HG02938 (cell line): ENCODE measurements around the gene NUP160.
"Not testable (repeated sequence)": the region's sequence is repeated elsewhere in the genome, so short reads cannot be mapped to it uniquely, and the experiment has no call there.

Experiments
- ATAC-seq: cut with Tn5 transposase; IDR thresholded peaks from one replicate; pipeline ENCODE4 v1.9.1; 2021; ENCODE audit warnings: mild to moderate bottlenecking, moderate library complexity; ENCODE audit not compliant: unreplicated experiment

NUP160 gene

GRCh38 chr11:47863189-47863897, 15.2 kb upstream of the NUP160 start:
- peak; percentile 64 for ATAC-seq

DNA sequence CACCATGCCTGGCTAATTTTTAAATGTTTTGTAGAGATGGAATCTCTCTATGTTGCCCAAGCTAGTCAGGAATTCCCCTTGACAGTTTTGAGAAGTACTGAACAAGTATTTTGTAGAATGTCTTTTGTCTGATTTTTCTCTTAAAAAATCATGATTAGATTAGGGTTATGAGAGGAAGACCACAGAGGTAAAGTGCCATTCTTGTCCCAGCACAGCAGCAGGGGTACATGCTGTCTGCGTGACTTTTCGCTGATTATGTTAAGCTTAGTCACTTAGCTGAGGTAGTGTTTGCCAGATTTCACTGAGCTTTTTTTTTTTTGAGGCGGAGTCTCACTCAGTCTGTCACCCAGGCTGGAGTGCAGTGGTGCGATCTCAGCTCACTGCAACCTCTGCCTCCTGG, 13.6 kb upstream of the NUP160 start:
- no peak for ATAC-seq

GRCh38 chr11:47860536-47860935, 12.4 kb upstream of the NUP160 start:
- no peak for ATAC-seq

DNA sequence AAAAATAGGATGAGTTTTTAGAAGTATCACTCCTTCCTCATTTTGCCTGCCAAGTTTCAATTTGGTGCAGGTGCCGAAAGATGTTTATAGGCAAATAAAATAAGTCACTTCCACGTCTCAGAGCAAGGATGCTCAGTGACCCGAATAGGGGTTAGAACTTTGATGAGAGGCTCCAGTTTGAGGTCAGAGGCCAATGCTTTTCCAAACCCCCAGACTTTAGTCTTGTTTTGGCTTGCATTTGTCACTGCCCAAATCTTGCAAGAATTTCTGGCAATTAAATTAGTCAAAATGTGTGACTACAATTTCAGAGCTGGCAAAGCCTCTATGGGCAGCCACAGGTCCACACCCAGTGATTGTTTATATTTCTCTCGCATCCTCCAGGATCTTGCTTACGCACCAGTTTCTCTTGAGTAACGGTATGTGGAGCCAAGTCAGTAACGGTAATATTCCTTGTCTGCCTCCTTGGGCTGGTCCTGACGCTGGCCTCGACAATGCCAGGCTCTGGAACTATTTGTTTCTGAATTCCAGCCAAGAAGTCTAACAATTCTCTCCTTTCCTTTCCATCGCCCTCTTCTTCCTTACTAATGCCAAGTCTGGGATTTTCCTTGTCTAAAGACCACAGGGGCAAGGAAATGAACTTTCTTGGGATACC, 9.9 kb upstream of the NUP160 start:
- no peak for ATAC-seq

- no peak for ATAC-seq
Measured at GRCh38 chr11:47857485-47857884, 9.3 kb upstream of the NUP160 start.

DNA sequence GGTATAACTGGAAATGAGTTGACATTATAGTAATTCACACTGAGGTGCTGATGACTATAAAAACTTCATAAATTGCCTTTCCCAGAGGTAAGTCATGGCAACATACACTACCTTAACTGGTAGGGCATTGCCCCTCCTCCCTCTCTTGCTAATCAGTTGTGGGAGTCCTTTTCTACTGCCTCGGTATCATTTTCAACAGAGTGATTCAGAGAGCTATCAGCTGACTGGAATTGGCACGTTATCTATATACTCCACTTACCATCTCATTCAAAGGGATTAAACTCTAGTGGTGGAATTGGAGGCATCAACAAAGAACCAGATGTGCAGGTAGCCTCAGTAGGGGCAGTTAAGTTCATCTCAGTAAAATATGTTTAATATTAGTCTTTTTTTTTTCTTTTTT, 8.0 kb upstream of the NUP160 start:
- ATAC-seq: no peak

DNA sequence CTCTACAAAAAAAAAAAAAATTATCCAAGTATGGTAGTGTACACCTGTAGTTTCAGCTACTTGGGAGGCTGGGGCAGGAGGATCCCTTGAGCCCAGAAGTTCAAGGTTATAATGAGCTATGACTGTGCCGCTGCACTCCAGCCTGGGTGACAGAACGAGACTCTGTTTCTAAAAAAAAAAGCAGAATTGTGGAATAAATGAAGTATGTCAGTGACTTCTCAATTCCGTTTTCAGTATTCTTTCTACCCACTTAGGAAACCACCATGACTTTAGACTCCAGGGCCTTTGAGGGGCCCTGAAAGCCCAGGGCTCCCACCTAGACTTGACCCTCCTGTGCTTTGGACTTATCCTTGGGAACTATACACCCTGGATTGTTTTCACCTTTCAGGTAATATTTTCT, 6.5 kb upstream of the NUP160 start:
- peak; percentile 59 for ATAC-seq

- ATAC-seq: no peak
Measured at GRCh38 chr11:47852053-47852452, 3.9 kb upstream of the NUP160 start.

DNA sequence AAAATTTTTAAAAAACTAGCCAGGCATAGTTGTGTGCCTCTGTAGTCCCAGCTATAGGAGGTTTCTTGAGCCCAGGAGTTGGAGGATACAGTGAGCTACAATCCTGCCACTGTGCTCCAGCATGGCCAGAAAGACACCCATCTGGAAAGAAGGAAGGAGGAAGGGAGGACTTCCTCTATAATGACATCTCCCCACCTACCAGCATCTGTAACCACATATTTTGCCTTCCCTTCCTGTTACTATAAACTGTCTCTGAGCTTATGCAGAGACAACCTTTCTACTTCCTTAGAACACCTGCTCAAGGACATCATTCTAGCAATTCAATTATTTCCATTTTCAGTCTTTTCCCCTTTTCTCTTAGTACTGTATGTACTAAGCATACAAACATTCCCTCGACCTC, 2.2 kb upstream of the NUP160 start:
- ATAC-seq: no peak

DNA sequence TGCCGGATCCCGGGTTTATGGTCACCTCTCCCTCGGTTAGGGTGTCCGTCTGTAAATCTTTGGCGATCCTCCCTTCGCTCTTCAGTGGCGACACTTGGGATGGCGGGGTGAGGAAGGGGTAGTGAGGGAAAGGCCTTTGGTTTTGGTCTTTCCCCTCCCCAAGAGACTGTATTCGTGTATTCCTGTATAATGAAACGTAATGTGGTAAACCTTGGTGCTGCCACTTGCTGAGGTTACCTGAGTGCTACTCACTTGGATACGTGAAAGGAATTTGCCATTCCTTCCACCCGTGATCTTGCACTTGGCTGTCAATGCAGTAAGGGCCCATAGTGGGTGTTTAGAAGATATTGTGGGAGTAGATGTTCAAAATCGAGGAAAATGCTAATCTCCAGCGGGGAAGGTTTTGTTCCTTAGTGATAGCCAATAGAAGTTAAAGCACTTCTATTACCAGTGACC, 578 bp upstream of the NUP160 start:
- peak; percentile 7 for ATAC-seq

DNA sequence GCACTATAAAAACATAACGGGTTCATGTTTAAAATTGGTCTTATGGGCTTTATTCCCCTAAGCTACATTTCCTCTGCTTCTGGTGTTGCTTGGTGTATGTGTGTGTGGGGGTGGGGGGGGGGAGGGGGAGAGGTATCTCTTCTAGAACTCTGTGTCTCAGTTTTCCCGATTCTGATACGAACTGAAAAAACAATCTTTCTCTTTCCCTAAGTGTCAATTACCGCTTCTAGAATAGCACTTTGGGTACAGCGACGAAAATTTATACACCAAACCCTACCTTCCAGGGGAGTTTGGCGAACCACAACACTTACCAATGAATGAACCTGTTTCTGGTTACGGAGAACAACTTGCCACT, 636 bp downstream of the NUP160 start:
- ATAC-seq: no peak

GRCh38 chr11:47846998-47847397, 1.2 kb downstream of the NUP160 start:
- ATAC-seq: no peak

DNA sequence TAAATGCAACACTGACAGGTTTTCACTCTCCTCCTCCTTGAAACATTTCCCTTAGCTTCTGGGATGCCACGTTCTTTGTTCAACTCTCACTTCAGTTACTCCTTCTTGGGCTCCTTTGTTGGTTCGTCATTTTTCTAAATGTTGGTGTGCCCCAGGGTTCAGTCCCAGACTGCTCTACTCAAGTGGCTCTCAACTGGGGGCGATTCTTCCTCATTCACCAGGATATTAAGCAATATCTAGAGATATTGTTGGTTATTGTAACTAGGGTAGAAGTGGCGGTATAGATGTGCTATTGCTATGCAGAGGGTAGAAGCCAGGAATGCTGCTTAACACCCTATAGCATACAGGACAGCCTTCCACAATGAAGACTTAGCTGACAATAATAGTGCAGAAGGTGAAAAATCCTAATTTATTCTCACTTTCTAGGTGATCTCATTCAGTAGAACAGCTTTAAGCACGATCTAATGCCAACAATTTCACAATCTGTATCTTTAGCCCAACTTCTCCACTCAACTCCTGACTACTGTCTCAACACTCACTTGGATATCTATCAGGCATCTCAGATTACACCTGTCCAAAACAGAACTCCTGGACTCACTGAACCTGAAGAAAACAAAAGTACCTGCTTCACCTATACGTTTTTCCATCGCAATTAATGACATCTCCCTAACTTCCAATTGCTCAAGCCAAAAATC, 4.6 kb downstream of the NUP160 start:
- ATAC-seq: no peak

GRCh38 chr11:47842749-47843148, 5.4 kb downstream of the NUP160 start:
- ATAC-seq: no peak

- no peak for ATAC-seq
Measured at GRCh38 chr11:47837929-47838328, 10.2 kb downstream of the NUP160 start.

DNA sequence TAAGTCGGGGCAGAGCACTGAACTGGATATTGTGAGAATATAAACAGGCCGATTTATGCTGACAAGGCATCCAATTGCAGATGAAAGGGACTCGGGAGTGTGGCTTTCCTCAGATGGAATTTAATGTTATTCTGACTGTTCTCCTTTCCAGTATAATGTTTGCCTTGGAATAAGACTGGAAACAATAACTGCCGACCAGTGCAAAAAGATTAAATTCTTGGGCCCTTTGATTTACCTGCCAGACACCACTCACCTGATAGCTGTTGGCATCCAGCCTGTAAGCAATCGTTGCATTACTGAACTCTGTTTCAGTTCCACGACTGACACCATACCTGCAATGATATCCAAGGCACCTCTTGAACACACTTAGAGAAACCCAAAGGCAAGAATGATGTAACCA, 10.9 kb downstream of the NUP160 start:
- ATAC-seq: no peak

GRCh38 chr11:47830013-47830412, 18.1 kb downstream of the NUP160 start:
- not testable (repeated sequence) for ATAC-seq

DNA sequence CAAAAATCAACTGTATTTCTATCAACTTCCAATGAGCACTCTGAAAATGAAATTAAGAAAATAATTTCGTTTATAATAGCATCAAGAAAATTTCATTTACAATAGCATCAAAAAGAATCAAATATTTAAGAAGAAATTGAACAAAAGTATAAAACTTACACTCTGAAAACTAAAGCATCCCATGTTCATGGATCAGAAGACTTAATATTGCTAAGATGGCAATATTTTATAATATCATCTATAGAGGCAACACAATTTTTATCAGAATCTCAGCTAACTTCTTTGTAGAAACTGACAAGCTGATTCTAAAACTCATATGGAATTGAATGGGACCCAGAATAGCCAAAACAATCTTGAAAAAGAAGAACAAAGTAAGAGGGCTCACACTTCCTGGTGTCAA, 19.9 kb downstream of the NUP160 start:
- no peak for ATAC-seq

- ATAC-seq: not testable (repeated sequence)
Measured at GRCh38 chr11:47822664-47823063, 25.5 kb downstream of the NUP160 start.

DNA sequence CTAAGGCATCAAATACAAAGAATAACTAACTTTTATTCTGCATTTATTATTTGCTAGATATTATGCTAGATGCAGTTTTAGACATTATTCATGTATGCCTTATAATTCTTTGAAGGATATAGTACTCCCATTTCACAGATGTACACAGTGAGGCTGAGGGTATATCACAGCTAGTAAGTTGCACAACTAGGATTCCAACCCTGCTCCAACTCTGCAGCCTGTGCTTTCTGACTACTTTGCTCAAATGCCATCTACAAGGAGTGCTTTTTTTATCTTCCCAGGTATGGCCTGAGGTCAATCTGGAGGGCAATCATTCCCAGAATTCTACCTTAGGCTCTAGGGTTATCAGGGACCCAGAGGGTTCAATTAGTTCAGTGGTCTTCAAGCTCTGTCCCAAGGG, 28.4 kb downstream of the NUP160 start:
- ATAC-seq: no peak

- no peak for ATAC-seq
Measured at GRCh38 chr11:47800759-47801158, 47.4 kb downstream of the NUP160 start.

DNA sequence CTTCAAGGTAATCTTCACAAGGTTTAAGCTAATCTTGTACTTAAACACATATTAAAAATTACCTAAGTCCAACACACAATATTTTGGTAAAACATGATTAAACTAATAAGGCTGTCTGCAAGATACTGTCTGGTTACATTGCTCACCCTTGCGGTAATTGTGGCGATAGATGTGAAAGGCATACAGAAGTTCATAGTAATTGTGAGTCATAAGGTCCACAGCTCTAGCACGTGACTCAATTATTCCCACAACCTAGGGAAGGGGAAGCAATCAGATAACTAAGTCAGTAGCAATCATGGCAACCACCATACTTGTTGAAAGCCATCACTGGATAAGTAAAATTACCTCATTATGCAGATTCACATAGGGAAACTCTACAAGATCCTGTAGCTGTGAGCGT, 50.5 kb downstream of the NUP160 start:
- ATAC-seq: no peak
